ENCODE measurements around the gene ASTE1.

ASTE1 gene

DNA sequence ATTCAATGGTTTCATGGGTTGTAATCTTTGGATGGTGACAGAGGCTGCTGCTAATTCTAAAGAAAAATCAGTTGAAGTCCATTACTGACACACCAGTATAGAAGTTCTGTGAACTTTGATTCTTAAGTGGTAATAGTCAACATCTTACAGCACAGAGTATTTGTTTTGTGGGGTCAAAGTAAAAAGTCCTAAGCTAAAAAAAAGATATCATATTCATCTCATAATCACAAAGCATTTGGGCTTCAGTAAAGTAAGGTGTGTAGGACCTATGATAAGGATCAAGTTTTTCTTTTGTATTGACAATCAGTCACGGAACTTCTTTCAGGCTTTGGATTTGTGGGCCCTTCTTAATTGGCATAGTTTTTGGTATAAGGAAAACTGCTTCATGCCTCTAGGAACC lies 1.1 kb downstream of the ASTE1 start:
- TF ChIP-seq NFIC (IDR thresholded peaks at IDR 0.05), result no peak
- TF ChIP-seq EP300 (IDR thresholded peaks at IDR 0.05; ENCODE audit: borderline replicate concordance), result no peak
- TF ChIP-seq, protein P1, sequence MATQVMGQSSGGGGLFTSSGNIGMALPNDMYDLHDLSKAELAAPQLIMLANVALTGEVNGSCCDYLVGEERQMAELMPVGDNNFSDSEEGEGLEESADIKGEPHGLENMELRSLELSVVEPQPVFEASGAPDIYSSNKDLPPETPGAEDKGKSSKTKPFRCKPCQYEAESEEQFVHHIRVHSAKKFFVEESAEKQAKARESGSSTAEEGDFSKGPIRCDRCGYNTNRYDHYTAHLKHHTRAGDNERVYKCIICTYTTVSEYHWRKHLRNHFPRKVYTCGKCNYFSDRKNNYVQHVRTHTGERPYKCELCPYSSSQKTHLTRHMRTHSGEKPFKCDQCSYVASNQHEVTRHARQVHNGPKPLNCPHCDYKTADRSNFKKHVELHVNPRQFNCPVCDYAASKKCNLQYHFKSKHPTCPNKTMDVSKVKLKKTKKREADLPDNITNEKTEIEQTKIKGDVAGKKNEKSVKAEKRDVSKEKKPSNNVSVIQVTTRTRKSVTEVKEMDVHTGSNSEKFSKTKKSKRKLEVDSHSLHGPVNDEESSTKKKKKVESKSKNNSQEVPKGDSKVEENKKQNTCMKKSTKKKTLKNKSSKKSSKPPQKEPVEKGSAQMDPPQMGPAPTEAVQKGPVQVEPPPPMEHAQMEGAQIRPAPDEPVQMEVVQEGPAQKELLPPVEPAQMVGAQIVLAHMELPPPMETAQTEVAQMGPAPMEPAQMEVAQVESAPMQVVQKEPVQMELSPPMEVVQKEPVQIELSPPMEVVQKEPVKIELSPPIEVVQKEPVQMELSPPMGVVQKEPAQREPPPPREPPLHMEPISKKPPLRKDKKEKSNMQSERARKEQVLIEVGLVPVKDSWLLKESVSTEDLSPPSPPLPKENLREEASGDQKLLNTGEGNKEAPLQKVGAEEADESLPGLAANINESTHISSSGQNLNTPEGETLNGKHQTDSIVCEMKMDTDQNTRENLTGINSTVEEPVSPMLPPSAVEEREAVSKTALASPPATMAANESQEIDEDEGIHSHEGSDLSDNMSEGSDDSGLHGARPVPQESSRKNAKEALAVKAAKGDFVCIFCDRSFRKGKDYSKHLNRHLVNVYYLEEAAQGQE (IDR thresholded peaks at IDR 0.05; ENCODE audit: low read depth), result no peak
- TF ChIP-seq FOXM1 (IDR thresholded peaks at IDR 0.05; ENCODE audit: borderline replicate concordance, low read depth), result no peak
- no peak for TF ChIP-seq ZBTB7A (IDR thresholded peaks at IDR 0.05; ENCODE audit: low read depth)
- TF ChIP-seq CREB1 (IDR thresholded peaks at IDR 0.05; ENCODE audit: low read depth), result no peak
- no peak for TF ChIP-seq CEBPB (IDR thresholded peaks at IDR 0.05)
- TF ChIP-seq, protein P2, sequence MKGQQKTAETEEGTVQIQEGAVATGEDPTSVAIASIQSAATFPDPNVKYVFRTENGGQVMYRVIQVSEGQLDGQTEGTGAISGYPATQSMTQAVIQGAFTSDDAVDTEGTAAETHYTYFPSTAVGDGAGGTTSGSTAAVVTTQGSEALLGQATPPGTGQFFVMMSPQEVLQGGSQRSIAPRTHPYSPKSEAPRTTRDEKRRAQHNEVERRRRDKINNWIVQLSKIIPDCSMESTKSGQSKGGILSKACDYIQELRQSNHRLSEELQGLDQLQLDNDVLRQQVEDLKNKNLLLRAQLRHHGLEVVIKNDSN (IDR thresholded peaks at IDR 0.05), result no peak
- TF ChIP-seq TEAD4 (IDR thresholded peaks at IDR 0.05), result no peak
- TF ChIP-seq RAD21 (IDR thresholded peaks at IDR 0.05; ENCODE audit: low read depth), result no peak
- no peak for TF ChIP-seq YY1 (IDR thresholded peaks at IDR 0.05; ENCODE audit: low read depth)
- TF ChIP-seq, protein P3, sequence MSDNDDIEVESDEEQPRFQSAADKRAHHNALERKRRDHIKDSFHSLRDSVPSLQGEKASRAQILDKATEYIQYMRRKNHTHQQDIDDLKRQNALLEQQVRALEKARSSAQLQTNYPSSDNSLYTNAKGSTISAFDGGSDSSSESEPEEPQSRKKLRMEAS (IDR thresholded peaks at IDR 0.05), result no peak
- TF ChIP-seq TAF1 (IDR thresholded peaks at IDR 0.05; ENCODE audit: low read depth), result no peak
- TF ChIP-seq EGR1 (IDR thresholded peaks at IDR 0.05), result no peak
- TF ChIP-seq TCF12 (IDR thresholded peaks at IDR 0.05; ENCODE audit: low read depth), result no peak

DNA sequence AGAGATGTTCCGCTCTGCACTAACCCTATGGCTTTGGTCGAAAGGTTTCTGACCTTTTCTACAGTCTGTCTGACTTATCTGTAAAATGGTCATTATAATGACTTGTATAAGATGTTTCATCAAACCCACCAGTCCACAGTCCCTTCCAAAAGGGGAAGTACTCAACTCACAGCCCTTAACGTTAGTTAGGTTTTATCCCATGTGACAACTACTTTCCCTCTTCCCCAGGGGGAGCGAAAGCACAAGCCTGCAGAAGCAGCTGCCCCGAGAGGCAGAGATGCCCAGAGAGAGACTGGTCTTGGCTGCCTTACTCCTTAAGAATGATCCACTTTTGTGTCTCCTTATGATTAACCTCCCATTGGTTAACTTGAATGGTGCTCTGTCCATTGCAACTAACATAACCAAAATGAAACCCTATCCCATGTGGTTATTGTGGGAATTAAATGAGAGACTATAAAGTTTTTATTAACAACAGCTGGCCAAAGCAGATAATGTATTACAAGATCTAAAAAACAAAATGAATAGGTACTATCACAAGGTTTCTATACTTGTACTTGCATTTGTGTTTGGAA lies 6.4 kb downstream of the ASTE1 start:
- no peak for TF ChIP-seq EP300 (IDR thresholded peaks at IDR 0.05; ENCODE audit: borderline replicate concordance)
- TF ChIP-seq CEBPB (IDR thresholded peaks at IDR 0.05), result no peak
- TF ChIP-seq, protein P2 (IDR thresholded peaks at IDR 0.05), result no peak
- TF ChIP-seq TAF1 (IDR thresholded peaks at IDR 0.05; ENCODE audit: low read depth), result no peak
- no peak for TF ChIP-seq RAD21 (IDR thresholded peaks at IDR 0.05; ENCODE audit: low read depth)
- TF ChIP-seq EGR1 (IDR thresholded peaks at IDR 0.05), result no peak
- TF ChIP-seq YY1 (IDR thresholded peaks at IDR 0.05; ENCODE audit: low read depth), result no peak
- no peak for TF ChIP-seq CREB1 (IDR thresholded peaks at IDR 0.05; ENCODE audit: low read depth)
- TF ChIP-seq TEAD4 (IDR thresholded peaks at IDR 0.05), result no peak
- no peak for TF ChIP-seq ZBTB7A (IDR thresholded peaks at IDR 0.05; ENCODE audit: low read depth)

DNA sequence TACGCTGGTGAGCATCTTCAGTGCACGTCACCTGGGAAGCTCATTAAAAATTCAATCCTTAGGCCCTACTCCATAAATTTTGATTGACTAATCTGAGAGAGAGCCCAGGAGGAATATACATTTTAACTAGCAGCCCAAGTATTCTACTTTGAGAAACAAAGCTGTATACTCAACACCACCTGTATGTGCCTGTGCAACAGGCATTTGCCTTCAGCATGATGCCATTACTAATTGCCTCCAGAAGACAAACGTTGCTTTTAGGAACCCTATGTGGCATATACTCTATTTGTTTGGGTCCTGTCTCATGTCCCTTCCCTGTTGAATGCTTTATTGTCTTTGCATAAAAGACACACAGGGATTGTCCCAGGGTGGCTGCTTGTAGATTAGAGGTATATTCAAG lies 7.7 kb downstream of the ASTE1 start:
- TF ChIP-seq FOXM1 (IDR thresholded peaks at IDR 0.05; ENCODE audit: borderline replicate concordance, low read depth) (no peak), YY1 (IDR thresholded peaks at IDR 0.05; ENCODE audit: low read depth) (no peak), EP300 (IDR thresholded peaks at IDR 0.05; ENCODE audit: borderline replicate concordance) (no peak), NFIC (IDR thresholded peaks at IDR 0.05) (no peak)

DNA sequence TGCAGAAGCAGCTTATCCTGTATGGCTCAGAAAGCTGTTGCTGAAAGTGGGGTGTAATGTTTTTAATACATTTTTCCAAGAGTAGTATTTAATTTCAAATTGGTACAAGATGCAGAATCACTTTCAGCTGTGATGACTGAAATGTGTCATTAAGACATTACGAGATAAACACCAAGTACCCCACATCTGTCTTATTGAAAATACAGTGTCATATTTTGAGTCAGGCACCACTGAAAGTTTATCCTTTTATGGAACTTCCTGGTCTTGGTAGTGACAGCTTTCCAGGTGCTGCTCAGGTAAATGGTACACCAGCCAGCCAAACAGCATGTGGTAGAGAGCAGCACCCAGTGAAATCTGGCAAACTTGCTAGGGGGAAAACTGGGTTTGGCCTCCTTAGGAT lies 16.9 kb downstream of the ASTE1 start:
- TF ChIP-seq, protein P1 (IDR thresholded peaks at IDR 0.05; ENCODE audit: low read depth), result no peak
- no peak for TF ChIP-seq CEBPB (IDR thresholded peaks at IDR 0.05)
- TF ChIP-seq TEAD4 (IDR thresholded peaks at IDR 0.05), result no peak
- TF ChIP-seq, protein P3 (IDR thresholded peaks at IDR 0.05), result no peak
- no peak for TF ChIP-seq FOXM1 (IDR thresholded peaks at IDR 0.05; ENCODE audit: borderline replicate concordance, low read depth)
- no peak for TF ChIP-seq TCF12 (IDR thresholded peaks at IDR 0.05; ENCODE audit: low read depth)
- TF ChIP-seq RAD21 (IDR thresholded peaks at IDR 0.05; ENCODE audit: low read depth), result no peak
- no peak for TF ChIP-seq EP300 (IDR thresholded peaks at IDR 0.05; ENCODE audit: borderline replicate concordance)
- no peak for TF ChIP-seq TAF1 (IDR thresholded peaks at IDR 0.05; ENCODE audit: low read depth)
- TF ChIP-seq CREB1 (IDR thresholded peaks at IDR 0.05; ENCODE audit: low read depth), result no peak
- no peak for TF ChIP-seq ZBTB7A (IDR thresholded peaks at IDR 0.05; ENCODE audit: low read depth)
- no peak for TF ChIP-seq EGR1 (IDR thresholded peaks at IDR 0.05)
- TF ChIP-seq YY1 (IDR thresholded peaks at IDR 0.05; ENCODE audit: low read depth), result no peak

DNA sequence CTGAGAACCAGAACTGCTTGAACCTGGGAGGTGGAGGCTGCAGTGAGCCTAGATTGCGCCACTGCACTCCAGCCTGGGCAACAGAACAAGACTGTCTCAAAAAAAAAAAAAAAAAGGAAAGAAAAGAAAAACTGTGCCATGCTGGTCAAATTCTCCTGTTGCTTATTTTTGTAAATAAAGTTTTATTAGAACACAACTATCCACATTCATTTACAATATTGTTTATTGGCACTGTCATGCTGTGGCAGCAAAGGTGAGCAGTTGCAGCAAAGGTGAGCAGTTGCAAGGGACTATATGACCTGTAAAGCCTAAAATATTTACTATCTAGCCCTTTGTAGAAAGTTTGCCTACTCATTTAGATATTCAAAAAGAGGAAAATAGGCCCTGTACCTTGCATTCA lies 18.3 kb downstream of the ASTE1 start:
- TF ChIP-seq RAD21 (IDR thresholded peaks at IDR 0.05; ENCODE audit: low read depth) (no peak), CREB1 (IDR thresholded peaks at IDR 0.05; ENCODE audit: low read depth) (no peak), EP300 (IDR thresholded peaks at IDR 0.05; ENCODE audit: borderline replicate concordance) (no peak), EGR1 (IDR thresholded peaks at IDR 0.05) (no peak), CEBPB (IDR thresholded peaks at IDR 0.05) (no peak), TEAD4 (IDR thresholded peaks at IDR 0.05) (no peak), ZBTB7A (IDR thresholded peaks at IDR 0.05; ENCODE audit: low read depth) (no peak), FOXM1 (IDR thresholded peaks at IDR 0.05; ENCODE audit: borderline replicate concordance, low read depth) (no peak), TAF1 (IDR thresholded peaks at IDR 0.05; ENCODE audit: low read depth) (no peak), NFIC (IDR thresholded peaks at IDR 0.05) (no peak), YY1 (IDR thresholded peaks at IDR 0.05; ENCODE audit: low read depth) (no peak), TCF12 (IDR thresholded peaks at IDR 0.05; ENCODE audit: low read depth) (no peak)
- TF ChIP-seq, protein P3 (IDR thresholded peaks at IDR 0.05), result no peak
- TF ChIP-seq, protein P1 (IDR thresholded peaks at IDR 0.05; ENCODE audit: low read depth), result no peak
- TF ChIP-seq, protein P2 (IDR thresholded peaks at IDR 0.05), result no peak

Measured in Ishikawa (cell line).